Measurements from ENCODE around the gene SORBS1. TPM values are rescaled to one million over a fixed set of nuclear protein-coding genes. Genes with fewer than 3 reads are reported as not detected.

The SORBS1 gene
- total and polyA plus RNA-seq, 2 experiments from 2014 or later = 0.65 to 1.2 TPM

DNA sequence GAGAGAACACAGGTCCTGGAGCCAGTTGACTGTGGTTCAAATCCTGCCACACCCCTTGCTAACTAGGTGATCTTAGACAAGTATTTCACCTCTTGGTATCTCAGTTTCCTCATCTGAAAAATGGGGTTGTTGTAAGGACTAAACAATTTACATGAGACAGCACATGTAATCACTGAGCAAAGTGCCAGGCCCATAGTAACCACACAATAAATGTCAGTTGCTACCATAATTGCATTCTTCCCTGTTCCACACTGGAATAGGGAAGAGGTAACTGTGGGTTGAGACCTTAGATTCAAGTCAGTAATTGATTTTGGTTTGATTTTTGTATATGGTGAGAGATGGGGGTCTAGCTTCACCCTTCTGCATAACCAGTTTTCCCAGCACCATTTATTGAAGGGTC lies 179.0 kb downstream of the SORBS1 start:
- H3K36me3 ChIP-seq (ENCODE audit: low read depth) = no peaks in the 10 kb centered on the region
- no peak overlapping the region for H3K4me3 ChIP-seq
- TF ChIP-seq EZH2 (IDR thresholded peaks at IDR 0.05; ENCODE audit: insufficient read depth, poor library complexity, severe bottlenecking) = no peak
- TF ChIP-seq EZH2phosphoT487 (IDR thresholded peaks at IDR 0.05; ENCODE audit: insufficient read depth, low read depth) = no peak
- H3K9me2 ChIP-seq (ENCODE audit: insufficient read depth) = no peaks in the 10 kb centered on the region
- H3K27me3 ChIP-seq (replicated peaks; ENCODE audit: insufficient read depth) = 0 out of 2 replicates have a peak, but pooled peaks cover 7% of the 10 kb centered on the region
- no peak for DNase-seq
- H3K9me3 ChIP-seq (ENCODE audit: low read depth) = no peaks in the 10 kb centered on the region
- H3F3A ChIP-seq (ENCODE audit: insufficient read depth) = no peaks in the 10 kb centered on the region
- no peaks in the 10 kb centered on the region for H3K79me2 ChIP-seq (ENCODE audit: insufficient read depth)
- H3K27ac ChIP-seq = no peak overlapping the region
- in situ Hi-C loops (cut with MboI) = no loop called here
- no peaks in the 10 kb centered on the region for H4K20me1 ChIP-seq (ENCODE audit: insufficient read depth)
- no peaks in the 10 kb centered on the region for H3K4me1 ChIP-seq (ENCODE audit: insufficient read depth)
- H3K4me2 ChIP-seq (ENCODE audit: unreplicated experiment) = no peak overlapping the region
- H2AFZ ChIP-seq = no peak overlapping the region
- H3K9ac ChIP-seq = no peak overlapping the region

DNA sequence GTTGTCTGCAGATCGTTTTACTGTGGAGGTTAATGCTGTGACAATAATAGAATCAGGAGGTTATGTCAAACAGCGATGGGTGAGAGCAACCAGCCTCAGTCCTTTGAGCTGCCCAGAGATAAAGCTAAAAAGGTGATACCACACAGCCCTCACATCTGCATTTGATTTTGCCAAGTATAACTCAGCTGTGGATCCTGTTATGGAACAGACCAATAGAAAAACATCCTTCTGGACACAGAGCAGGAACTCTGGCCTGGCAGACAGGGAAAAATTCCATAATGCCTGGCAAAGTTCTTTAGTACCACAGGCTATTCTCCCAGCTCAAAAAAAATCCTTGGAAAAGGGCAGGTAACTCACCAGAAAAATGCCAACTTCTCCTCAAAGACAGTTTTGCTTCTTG lies 183.2 kb downstream of the SORBS1 start:
- Histone ChIP-seq H3K36me3 (ENCODE audit: low read depth) (no peaks in the 10 kb centered on the region), H3K27me3 (replicated peaks; ENCODE audit: insufficient read depth) (peaks cover 2% of the 10 kb centered on the region; the same call in 1 of the 2 replicates), H3K9me3 (ENCODE audit: low read depth) (no peaks in the 10 kb centered on the region), H3K9me2 (ENCODE audit: insufficient read depth) (no peaks in the 10 kb centered on the region), H3K4me2 (ENCODE audit: unreplicated experiment) (no peak overlapping the region), H3K27ac (no peak overlapping the region), H3K9ac (no peak overlapping the region), H3K79me2 (ENCODE audit: insufficient read depth) (no peaks in the 10 kb centered on the region), H4K20me1 (ENCODE audit: insufficient read depth) (no peaks in the 10 kb centered on the region), H3F3A (ENCODE audit: insufficient read depth) (no peaks in the 10 kb centered on the region), H3K4me3 (no peak overlapping the region), H3K4me1 (ENCODE audit: insufficient read depth) (no peaks in the 10 kb centered on the region), H2AFZ (no peak overlapping the region)
- in situ Hi-C loops (cut with MboI) = no loop called here
- WGBS, 2 experiments (ENCODE audit: low coverage in 1 of 2, low lambda C conversion rate in 2 of 2, missing lambda C conversion rate in 2 of 2) = 35 to 40% methylated on average over 2 of the region's 2 CpGs
- no peak for DNase-seq
- no peak for TF ChIP-seq EZH2phosphoT487 (IDR thresholded peaks at IDR 0.05; ENCODE audit: insufficient read depth, low read depth)
- TF ChIP-seq EZH2 (IDR thresholded peaks at IDR 0.05; ENCODE audit: insufficient read depth, poor library complexity, severe bottlenecking) = no peak

DNA sequence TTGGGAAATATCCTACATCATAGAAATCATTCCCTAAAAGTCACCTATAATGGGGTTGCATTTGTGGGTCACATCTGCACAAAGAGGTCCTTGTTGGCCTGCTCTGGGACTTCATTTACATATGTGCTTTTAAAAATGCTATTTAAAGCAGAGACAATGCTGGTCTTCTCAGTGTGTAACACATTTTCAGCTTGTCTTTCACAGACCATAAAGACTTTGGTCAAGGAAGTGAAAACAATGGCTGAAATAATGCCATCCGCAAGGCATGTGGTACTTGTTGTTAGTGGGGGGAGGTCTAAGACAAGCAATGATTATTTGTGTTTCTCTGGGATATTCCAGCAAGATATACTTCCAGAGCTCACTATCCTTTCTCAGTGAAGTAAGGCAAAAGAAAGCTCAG lies 185.8 kb downstream of the SORBS1 start:
- in situ Hi-C loops (cut with MboI) = no loop called here
- no peak overlapping the region for H2AFZ ChIP-seq
- WGBS, 2 experiments (ENCODE audit: low coverage in 1 of 2, low lambda C conversion rate in 2 of 2, missing lambda C conversion rate in 2 of 2) = 91 to 96% methylated on average over 1 of the region's 1 CpG
- H3K27ac ChIP-seq = no peak overlapping the region
- no peaks in the 10 kb centered on the region for H3F3A ChIP-seq (ENCODE audit: insufficient read depth)
- no peak overlapping the region for H3K4me2 ChIP-seq (ENCODE audit: unreplicated experiment)
- peaks cover 16% of the 10 kb centered on the region for H3K27me3 ChIP-seq (replicated peaks; ENCODE audit: insufficient read depth)
- no peaks in the 10 kb centered on the region for H3K9me2 ChIP-seq (ENCODE audit: insufficient read depth)
- H3K79me2 ChIP-seq (ENCODE audit: insufficient read depth) = no peaks in the 10 kb centered on the region
- no peaks in the 10 kb centered on the region for H3K36me3 ChIP-seq (ENCODE audit: low read depth)
- H3K4me3 ChIP-seq = no peak overlapping the region
- no peaks in the 10 kb centered on the region for H4K20me1 ChIP-seq (ENCODE audit: insufficient read depth)
- no peak for DNase-seq
- H3K9me3 ChIP-seq (ENCODE audit: low read depth) = no peaks in the 10 kb centered on the region
- no peaks in the 10 kb centered on the region for H3K4me1 ChIP-seq (ENCODE audit: insufficient read depth)
- no peak for TF ChIP-seq EZH2phosphoT487 (IDR thresholded peaks at IDR 0.05; ENCODE audit: insufficient read depth, low read depth)
- no peak for TF ChIP-seq EZH2 (IDR thresholded peaks at IDR 0.05; ENCODE audit: insufficient read depth, poor library complexity, severe bottlenecking)
- no peak overlapping the region for H3K9ac ChIP-seq

DNA sequence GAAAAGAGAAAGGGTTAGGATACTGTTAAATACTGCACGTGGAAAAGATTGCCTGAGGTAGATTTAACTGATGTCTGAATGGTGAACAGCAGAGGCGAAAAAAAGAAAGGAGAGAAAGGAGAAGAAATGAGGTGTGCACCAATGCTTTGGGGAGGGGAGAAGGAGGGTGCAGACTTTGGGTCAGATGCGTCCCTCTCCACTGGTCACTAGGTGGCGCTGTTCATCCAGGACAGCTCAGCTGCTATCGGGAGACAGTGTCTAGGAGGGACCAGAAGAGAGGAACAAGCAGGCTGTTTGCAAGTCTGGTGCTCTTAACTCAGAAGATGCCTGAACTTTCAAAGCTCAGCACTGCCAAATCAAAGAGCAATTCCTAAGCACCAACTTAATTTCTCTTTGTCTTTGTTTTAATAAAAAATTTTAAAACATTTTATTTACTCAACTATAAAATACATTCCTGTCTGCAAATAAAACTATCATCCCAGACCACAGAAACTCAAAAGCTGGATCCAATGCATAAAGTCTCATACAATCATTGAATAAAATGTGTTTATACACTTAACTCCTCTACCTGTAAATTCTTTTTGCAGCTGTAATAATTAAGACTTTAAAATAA lies 186.5 kb downstream of the SORBS1 start:
- no peaks in the 10 kb centered on the region for H3K9me2 ChIP-seq (ENCODE audit: insufficient read depth)
- TF ChIP-seq EZH2 (IDR thresholded peaks at IDR 0.05; ENCODE audit: insufficient read depth, poor library complexity, severe bottlenecking) (no peak), EZH2phosphoT487 (IDR thresholded peaks at IDR 0.05; ENCODE audit: insufficient read depth, low read depth) (no peak)
- H2AFZ ChIP-seq = no peak overlapping the region
- peak; percentile 80 for DNase-seq
- H3K4me2 ChIP-seq (ENCODE audit: unreplicated experiment) = no peak overlapping the region
- 0 to 1% methylated on average over 5 of the region's 5 CpGs for WGBS, 2 experiments (ENCODE audit: low coverage in 1 of 2, low lambda C conversion rate in 2 of 2, missing lambda C conversion rate in 2 of 2)
- H3K27me3 ChIP-seq (replicated peaks; ENCODE audit: insufficient read depth) = peaks cover 16% of the 10 kb centered on the region
- H4K20me1 ChIP-seq (ENCODE audit: insufficient read depth) = no peaks in the 10 kb centered on the region
- no peak overlapping the region for H3K27ac ChIP-seq
- H3K36me3 ChIP-seq (ENCODE audit: low read depth) = no peaks in the 10 kb centered on the region
- no peaks in the 10 kb centered on the region for H3K4me1 ChIP-seq (ENCODE audit: insufficient read depth)
- no peak overlapping the region for H3K4me3 ChIP-seq
- H3K79me2 ChIP-seq (ENCODE audit: insufficient read depth) = no peaks in the 10 kb centered on the region
- no peaks in the 10 kb centered on the region for H3K9me3 ChIP-seq (ENCODE audit: low read depth)
- in situ Hi-C loops (cut with MboI) = no loop called here
- H3F3A ChIP-seq (ENCODE audit: insufficient read depth) = no peaks in the 10 kb centered on the region
- no peak overlapping the region for H3K9ac ChIP-seq

DNA sequence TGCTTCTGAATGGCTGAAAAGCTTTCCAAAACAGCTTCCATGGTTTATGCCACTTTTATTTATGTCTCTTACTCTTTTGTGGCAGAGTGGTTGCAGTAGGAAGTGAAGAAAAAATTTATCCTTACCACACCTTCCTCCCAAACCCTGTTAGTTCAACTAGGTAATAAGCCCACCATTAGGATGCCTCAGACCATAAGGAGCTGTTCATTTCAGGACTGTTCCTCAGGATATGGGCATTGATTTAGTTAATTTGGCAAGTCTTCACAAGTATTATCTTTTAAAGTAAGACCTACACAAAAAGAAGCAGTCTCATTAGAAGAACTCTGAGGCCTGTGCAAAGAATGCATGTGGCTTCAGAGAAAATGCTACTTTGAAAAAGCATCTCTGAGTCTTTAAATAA lies 187.5 kb downstream of the SORBS1 start:
- Histone ChIP-seq H4K20me1 (ENCODE audit: insufficient read depth) (no peaks in the 10 kb centered on the region), H3K4me2 (ENCODE audit: unreplicated experiment) (no peak overlapping the region), H3K27me3 (replicated peaks; ENCODE audit: insufficient read depth) (peaks cover 16% of the 10 kb centered on the region), H3K9ac (no peak overlapping the region), H3K36me3 (ENCODE audit: low read depth) (no peaks in the 10 kb centered on the region), H3K27ac (no peak overlapping the region), H3K4me1 (ENCODE audit: insufficient read depth) (no peaks in the 10 kb centered on the region), H3K9me3 (ENCODE audit: low read depth) (no peaks in the 10 kb centered on the region), H3K79me2 (ENCODE audit: insufficient read depth) (no peaks in the 10 kb centered on the region), H3K4me3 (no peak overlapping the region), H3K9me2 (ENCODE audit: insufficient read depth) (no peaks in the 10 kb centered on the region), H2AFZ (no peak overlapping the region), H3F3A (ENCODE audit: insufficient read depth) (no peaks in the 10 kb centered on the region)
- no peak for DNase-seq
- TF ChIP-seq EZH2 (IDR thresholded peaks at IDR 0.05; ENCODE audit: insufficient read depth, poor library complexity, severe bottlenecking) = no peak
- TF ChIP-seq EZH2phosphoT487 (IDR thresholded peaks at IDR 0.05; ENCODE audit: insufficient read depth, low read depth) = no peak
- in situ Hi-C loops (cut with MboI) = no loop called here

Measured in GM23248 (cell line).